WTC11 (cell line): ENCODE data around the gene MRPS15. TPM values are rescaled to one million over a fixed set of nuclear protein-coding genes. Genes with fewer than 3 reads are reported as not detected.

ENCODE experiments used
- ATAC-seq: fragments of 200-7000 bp; cut with Tn5 transposase; 2 replicates; pipeline ENCODE4 v1.10.0; 2021; ENCODE audit warnings: mild to moderate bottlenecking, moderate library complexity
- CTCF ChIA-PET: fragments of 300-600 bp; sonication (Branson Sonifier 250); formaldehyde crosslinking; loops from one replicate; lab custom pipeline; 2021; ENCODE audit warnings: antibody characterized with exemption; lab: Charles Lee
- POLR2A ChIA-PET: fragments of 350-600 bp; sonication (Branson Sonifier 250); formaldehyde crosslinking; loops from one replicate; lab custom pipeline; 2021; ENCODE audit warnings: antibody characterized with exemption; lab: Charles Lee
- DNase-seq: peaks from one replicate; pipeline ENCODE4 v3.0.0; 2021; ENCODE audit warnings: low spot score
- H3K27ac Mint-ChIP-seq: 2 replicates; pipeline ENCODE4 v1.8.0; 2021; ENCODE audit warnings: mixed read lengths
- H3K27me3 Mint-ChIP-seq: 2 replicates; pipeline ENCODE4 v1.8.0; 2021; ENCODE audit warnings: low read depth, mild to moderate bottlenecking, moderate library complexity, mixed read lengths
- H3K36me3 Mint-ChIP-seq: 2 replicates; pipeline ENCODE4 v1.8.0; 2021; ENCODE audit warnings: mixed read lengths
- H3K4me1 Mint-ChIP-seq: 2 replicates; pipeline ENCODE4 v1.8.0; 2022; ENCODE audit warnings: mixed read lengths
- H3K4me3 Mint-ChIP-seq: 2 replicates; pipeline ENCODE4 v1.8.0; 2021; ENCODE audit warnings: mild to moderate bottlenecking, moderate library complexity, mixed read lengths
- H3K9me3 Mint-ChIP-seq: 2 replicates; pipeline ENCODE4 v1.8.0; 2021; ENCODE audit warnings: mixed read lengths
- CBFB ChIP-seq: sonication (generic); formaldehyde crosslinking; IDR thresholded peaks from 2 replicates; pipeline ENCODE4 v1.8.1; 2022; ENCODE audit warnings: mild to moderate bottlenecking, low read depth, missing genetic modification reagents
- NFYB ChIP-seq: sonication (generic); formaldehyde crosslinking; conservative IDR thresholded peaks from 2 replicates; pipeline ENCODE4 v1.8.0; 2022; ENCODE audit warnings: low read depth, missing genetic modification reagents
- RORB ChIP-seq: fragments of 250-450 bp; sonication (Bioruptor Pico); IDR thresholded peaks from 2 replicates; pipeline ENCODE4 v1.9.0; 2021; ENCODE audit warnings: mild to moderate bottlenecking
- TEAD4 ChIP-seq: sonication (generic); formaldehyde crosslinking; IDR thresholded peaks from 2 replicates; pipeline ENCODE4 v1.8.0; 2022; ENCODE audit warnings: mild to moderate bottlenecking, missing genetic modification reagents
- ZNF121 ChIP-seq: sonication (generic); formaldehyde crosslinking; IDR thresholded peaks from 2 replicates; pipeline ENCODE4 v1.8.0; 2023; ENCODE audit warnings: missing genetic modification reagents
- ZNF232 ChIP-seq: sonication (generic); formaldehyde crosslinking; IDR thresholded peaks from 2 replicates; pipeline ENCODE4 v1.8.0; 2022; ENCODE audit warnings: mild to moderate bottlenecking, missing genetic modification reagents
- ZNF263 ChIP-seq: sonication (generic); formaldehyde crosslinking; IDR thresholded peaks from 2 replicates; pipeline ENCODE4 v1.8.1; 2022; ENCODE audit warnings: low read depth, mild to moderate bottlenecking, moderate library complexity, missing genetic modification reagents
- ZNF416 ChIP-seq: fragments of 250-450 bp; sonication (Bioruptor Pico); IDR thresholded peaks from 2 replicates; pipeline ENCODE4 v1.9.0; 2021; ENCODE audit warnings: mild to moderate bottlenecking, inconsistent platforms
- total RNA-seq: library from RNA; stranded (reverse); gene quantifications from 3 replicates; pipeline ENCODE4 v1.2.3, GENCODE V29; 2021
- TF ChIP-seq, protein P1 (sequence below): sonication (generic); formaldehyde crosslinking; conservative IDR thresholded peaks from 2 replicates; pipeline ENCODE4 v1.8.1; 2022; ENCODE audit warnings: mild to moderate bottlenecking, missing genetic modification reagents
- TF ChIP-seq, protein P2 (sequence below): sonication (generic); formaldehyde crosslinking; IDR thresholded peaks from 2 replicates; pipeline ENCODE4 v1.8.0; 2022; ENCODE audit warnings: mild to moderate bottlenecking, missing genetic modification reagents
- TF ChIP-seq, protein P3 (sequence below): fragments of 200-600 bp; IDR thresholded peaks from 2 replicates; pipeline ENCODE4 v1.8.0; 2022; ENCODE audit warnings: antibody characterized with exemption
- TF ChIP-seq, protein P4 (sequence below): sonication (generic); formaldehyde crosslinking; IDR thresholded peaks from 2 replicates; pipeline ENCODE4 v1.8.0; 2023; ENCODE audit warnings: mild to moderate bottlenecking, missing genetic modification reagents
- TF ChIP-seq, protein P5 (sequence below): sonication (generic); formaldehyde crosslinking; IDR thresholded peaks from 2 replicates; pipeline ENCODE4 v1.8.0; 2023; ENCODE audit warnings: missing genetic modification reagents
- TF ChIP-seq, protein P6 (sequence below): sonication (generic); formaldehyde crosslinking; IDR thresholded peaks from 2 replicates; pipeline ENCODE4 v1.8.1; 2022; ENCODE audit warnings: missing genetic modification reagents, borderline replicate concordance
- TF ChIP-seq, protein P7 (sequence below): sonication (generic); formaldehyde crosslinking; IDR thresholded peaks from 2 replicates; pipeline ENCODE4 v1.8.0; 2022; ENCODE audit warnings: missing genetic modification reagents
- TF ChIP-seq, protein P8 (sequence below): sonication (generic); formaldehyde crosslinking; IDR thresholded peaks from 2 replicates; pipeline ENCODE4 v1.8.1; 2023; ENCODE audit warnings: mild to moderate bottlenecking, missing genetic modification reagents, moderate library complexity
- TF ChIP-seq, protein P9 (sequence below): fragments of 250-450 bp; sonication (Bioruptor Pico); conservative IDR thresholded peaks from 2 replicates; pipeline ENCODE4 v1.9.0; 2021; ENCODE audit warnings: mild to moderate bottlenecking

The MRPS15 gene
- total RNA-seq, 1 experiment from 2014 or later: 113 TPM

DNA sequence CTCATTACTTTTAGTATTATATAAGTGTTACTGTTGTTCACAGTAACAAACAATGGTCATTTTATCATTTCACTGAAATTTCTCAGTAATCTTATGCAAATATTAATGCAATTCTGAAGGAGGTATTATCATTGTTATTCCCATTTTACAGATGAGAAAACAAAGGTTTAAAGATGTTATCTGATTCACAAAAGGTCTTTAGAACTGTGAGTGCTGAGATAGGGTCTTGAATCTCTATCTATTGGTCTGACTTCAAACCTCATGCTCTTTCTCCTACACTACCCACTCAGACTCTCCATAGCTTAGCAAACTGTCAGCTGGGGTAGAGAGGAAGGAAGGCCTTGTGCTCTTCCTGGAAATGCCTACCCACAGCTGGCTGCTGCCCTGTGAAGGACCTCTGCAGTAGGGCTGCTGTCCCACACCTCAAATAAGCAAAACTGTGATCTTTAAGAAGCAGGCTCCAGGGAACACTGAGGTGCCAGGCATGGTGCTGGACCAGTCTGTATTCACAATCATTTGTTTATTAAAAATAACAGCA lies 7.7 kb downstream of the MRPS15 start:
- peaks cover 49% of the 10 kb centered on the region for H3K36me3 Mint-ChIP-seq
- DNase-seq (no peak), ATAC-seq (no peak)
- ChIA-PET POLR2A (no interaction called here), CTCF (no interaction called here)
- H3K27me3 Mint-ChIP-seq: peaks cover under 1% of the 10 kb centered on the region; the same call in 1 of the 2 replicates
- TF ChIP-seq ZNF121 (CRISPR knock-in tag) (no peak), CBFB (CRISPR knock-in tag) (no peak), ZNF232 (CRISPR knock-in tag) (no peak)
- TF ChIP-seq, protein P1, sequence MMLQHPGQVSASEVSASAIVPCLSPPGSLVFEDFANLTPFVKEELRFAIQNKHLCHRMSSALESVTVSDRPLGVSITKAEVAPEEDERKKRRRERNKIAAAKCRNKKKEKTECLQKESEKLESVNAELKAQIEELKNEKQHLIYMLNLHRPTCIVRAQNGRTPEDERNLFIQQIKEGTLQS (CRISPR knock-in tag): no peak
- TF ChIP-seq, protein P2, sequence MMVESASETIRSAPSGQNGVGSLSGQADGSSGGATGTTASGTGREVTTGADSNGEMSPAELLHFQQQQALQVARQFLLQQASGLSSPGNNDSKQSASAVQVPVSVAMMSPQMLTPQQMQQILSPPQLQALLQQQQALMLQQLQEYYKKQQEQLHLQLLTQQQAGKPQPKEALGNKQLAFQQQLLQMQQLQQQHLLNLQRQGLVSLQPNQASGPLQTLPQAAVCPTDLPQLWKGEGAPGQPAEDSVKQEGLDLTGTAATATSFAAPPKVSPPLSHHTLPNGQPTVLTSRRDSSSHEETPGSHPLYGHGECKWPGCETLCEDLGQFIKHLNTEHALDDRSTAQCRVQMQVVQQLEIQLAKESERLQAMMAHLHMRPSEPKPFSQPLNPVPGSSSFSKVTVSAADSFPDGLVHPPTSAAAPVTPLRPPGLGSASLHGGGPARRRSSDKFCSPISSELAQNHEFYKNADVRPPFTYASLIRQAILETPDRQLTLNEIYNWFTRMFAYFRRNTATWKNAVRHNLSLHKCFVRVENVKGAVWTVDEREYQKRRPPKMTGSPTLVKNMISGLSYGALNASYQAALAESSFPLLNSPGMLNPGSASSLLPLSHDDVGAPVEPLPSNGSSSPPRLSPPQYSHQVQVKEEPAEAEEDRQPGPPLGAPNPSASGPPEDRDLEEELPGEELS: no peak
- TF ChIP-seq, protein P3, sequence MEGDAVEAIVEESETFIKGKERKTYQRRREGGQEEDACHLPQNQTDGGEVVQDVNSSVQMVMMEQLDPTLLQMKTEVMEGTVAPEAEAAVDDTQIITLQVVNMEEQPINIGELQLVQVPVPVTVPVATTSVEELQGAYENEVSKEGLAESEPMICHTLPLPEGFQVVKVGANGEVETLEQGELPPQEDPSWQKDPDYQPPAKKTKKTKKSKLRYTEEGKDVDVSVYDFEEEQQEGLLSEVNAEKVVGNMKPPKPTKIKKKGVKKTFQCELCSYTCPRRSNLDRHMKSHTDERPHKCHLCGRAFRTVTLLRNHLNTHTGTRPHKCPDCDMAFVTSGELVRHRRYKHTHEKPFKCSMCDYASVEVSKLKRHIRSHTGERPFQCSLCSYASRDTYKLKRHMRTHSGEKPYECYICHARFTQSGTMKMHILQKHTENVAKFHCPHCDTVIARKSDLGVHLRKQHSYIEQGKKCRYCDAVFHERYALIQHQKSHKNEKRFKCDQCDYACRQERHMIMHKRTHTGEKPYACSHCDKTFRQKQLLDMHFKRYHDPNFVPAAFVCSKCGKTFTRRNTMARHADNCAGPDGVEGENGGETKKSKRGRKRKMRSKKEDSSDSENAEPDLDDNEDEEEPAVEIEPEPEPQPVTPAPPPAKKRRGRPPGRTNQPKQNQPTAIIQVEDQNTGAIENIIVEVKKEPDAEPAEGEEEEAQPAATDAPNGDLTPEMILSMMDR: no peak
- TF ChIP-seq, all 79 proteins: peak for 0
- Mint-ChIP-seq H3K27ac (no peak overlapping the region), H3K9me3 (no peaks in the 10 kb centered on the region), H3K4me3 (no peak overlapping the region), H3K4me1 (0 out of 2 replicates have a peak, but pooled peaks cover 3% of the 10 kb centered on the region)

DNA sequence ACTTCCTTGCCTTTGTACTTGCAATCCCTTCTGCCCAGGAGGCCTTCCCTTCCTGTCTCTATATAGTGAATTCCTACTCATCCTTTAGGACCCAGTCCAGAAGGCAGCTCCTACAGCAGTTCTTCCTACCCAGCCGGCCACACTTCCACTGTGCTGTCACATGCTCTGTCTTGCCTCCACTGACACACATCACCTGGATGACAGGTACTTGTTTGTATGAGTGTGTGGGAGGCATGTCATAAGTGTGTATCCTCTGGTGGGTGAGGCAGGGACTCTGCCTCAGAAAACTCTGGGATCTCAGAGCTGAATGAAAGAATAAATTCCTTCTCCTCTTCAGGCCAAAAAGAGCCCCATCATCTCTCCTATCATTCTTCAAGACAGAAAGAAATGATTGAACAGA lies 8.8 kb downstream of the MRPS15 start:
- Mint-ChIP-seq H3K4me3 (no peak overlapping the region), H3K27me3 (peaks cover 4% of the 10 kb centered on the region), H3K27ac (no peak overlapping the region), H3K9me3 (no peaks in the 10 kb centered on the region), H3K36me3 (peaks cover 38% of the 10 kb centered on the region), H3K4me1 (0 out of 2 replicates have a peak, but pooled peaks cover 4% of the 10 kb centered on the region)
- ChIA-PET CTCF (no interaction called here), POLR2A (no interaction called here)
- DNase-seq (no peak), ATAC-seq (no peak)
- TF ChIP-seq, protein P4, sequence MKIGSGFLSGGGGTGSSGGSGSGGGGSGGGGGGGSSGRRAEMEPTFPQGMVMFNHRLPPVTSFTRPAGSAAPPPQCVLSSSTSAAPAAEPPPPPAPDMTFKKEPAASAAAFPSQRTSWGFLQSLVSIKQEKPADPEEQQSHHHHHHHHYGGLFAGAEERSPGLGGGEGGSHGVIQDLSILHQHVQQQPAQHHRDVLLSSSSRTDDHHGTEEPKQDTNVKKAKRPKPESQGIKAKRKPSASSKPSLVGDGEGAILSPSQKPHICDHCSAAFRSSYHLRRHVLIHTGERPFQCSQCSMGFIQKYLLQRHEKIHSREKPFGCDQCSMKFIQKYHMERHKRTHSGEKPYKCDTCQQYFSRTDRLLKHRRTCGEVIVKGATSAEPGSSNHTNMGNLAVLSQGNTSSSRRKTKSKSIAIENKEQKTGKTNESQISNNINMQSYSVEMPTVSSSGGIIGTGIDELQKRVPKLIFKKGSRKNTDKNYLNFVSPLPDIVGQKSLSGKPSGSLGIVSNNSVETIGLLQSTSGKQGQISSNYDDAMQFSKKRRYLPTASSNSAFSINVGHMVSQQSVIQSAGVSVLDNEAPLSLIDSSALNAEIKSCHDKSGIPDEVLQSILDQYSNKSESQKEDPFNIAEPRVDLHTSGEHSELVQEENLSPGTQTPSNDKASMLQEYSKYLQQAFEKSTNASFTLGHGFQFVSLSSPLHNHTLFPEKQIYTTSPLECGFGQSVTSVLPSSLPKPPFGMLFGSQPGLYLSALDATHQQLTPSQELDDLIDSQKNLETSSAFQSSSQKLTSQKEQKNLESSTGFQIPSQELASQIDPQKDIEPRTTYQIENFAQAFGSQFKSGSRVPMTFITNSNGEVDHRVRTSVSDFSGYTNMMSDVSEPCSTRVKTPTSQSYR (CRISPR knock-in tag): no peak
- TF ChIP-seq CBFB (CRISPR knock-in tag) (no peak), NFYB (CRISPR knock-in tag) (no peak), ZNF263 (no peak), ZNF416 (CRISPR knock-in tag) (no peak), RORB (CRISPR knock-in tag) (no peak), TEAD4 (CRISPR knock-in tag) (no peak)
- TF ChIP-seq, protein P5, sequence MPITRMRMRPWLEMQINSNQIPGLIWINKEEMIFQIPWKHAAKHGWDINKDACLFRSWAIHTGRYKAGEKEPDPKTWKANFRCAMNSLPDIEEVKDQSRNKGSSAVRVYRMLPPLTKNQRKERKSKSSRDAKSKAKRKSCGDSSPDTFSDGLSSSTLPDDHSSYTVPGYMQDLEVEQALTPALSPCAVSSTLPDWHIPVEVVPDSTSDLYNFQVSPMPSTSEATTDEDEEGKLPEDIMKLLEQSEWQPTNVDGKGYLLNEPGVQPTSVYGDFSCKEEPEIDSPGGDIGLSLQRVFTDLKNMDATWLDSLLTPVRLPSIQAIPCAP (CRISPR knock-in tag): no peak
- TF ChIP-seq, protein P6, sequence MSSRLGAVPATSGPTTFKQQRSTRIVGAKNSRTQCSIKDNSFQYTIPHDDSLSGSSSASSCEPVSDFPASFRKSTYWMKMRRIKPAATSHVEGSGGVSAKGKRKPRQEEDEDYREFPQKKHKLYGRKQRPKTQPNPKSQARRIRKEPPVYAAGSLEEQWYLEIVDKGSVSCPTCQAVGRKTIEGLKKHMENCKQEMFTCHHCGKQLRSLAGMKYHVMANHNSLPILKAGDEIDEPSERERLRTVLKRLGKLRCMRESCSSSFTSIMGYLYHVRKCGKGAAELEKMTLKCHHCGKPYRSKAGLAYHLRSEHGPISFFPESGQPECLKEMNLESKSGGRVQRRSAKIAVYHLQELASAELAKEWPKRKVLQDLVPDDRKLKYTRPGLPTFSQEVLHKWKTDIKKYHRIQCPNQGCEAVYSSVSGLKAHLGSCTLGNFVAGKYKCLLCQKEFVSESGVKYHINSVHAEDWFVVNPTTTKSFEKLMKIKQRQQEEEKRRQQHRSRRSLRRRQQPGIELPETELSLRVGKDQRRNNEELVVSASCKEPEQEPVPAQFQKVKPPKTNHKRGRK (CRISPR knock-in tag): no peak
- TF ChIP-seq, protein P7, sequence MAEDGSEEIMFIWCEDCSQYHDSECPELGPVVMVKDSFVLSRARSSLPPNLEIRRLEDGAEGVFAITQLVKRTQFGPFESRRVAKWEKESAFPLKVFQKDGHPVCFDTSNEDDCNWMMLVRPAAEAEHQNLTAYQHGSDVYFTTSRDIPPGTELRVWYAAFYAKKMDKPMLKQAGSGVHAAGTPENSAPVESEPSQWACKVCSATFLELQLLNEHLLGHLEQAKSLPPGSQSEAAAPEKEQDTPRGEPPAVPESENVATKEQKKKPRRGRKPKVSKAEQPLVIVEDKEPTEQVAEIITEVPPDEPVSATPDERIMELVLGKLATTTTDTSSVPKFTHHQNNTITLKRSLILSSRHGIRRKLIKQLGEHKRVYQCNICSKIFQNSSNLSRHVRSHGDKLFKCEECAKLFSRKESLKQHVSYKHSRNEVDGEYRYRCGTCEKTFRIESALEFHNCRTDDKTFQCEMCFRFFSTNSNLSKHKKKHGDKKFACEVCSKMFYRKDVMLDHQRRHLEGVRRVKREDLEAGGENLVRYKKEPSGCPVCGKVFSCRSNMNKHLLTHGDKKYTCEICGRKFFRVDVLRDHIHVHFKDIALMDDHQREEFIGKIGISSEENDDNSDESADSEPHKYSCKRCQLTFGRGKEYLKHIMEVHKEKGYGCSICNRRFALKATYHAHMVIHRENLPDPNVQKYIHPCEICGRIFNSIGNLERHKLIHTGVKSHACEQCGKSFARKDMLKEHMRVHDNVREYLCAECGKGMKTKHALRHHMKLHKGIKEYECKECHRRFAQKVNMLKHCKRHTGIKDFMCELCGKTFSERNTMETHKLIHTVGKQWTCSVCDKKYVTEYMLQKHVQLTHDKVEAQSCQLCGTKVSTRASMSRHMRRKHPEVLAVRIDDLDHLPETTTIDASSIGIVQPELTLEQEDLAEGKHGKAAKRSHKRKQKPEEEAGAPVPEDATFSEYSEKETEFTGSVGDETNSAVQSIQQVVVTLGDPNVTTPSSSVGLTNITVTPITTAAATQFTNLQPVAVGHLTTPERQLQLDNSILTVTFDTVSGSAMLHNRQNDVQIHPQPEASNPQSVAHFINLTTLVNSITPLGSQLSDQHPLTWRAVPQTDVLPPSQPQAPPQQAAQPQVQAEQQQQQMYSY (CRISPR knock-in tag): no peak
- TF ChIP-seq, protein P8, sequence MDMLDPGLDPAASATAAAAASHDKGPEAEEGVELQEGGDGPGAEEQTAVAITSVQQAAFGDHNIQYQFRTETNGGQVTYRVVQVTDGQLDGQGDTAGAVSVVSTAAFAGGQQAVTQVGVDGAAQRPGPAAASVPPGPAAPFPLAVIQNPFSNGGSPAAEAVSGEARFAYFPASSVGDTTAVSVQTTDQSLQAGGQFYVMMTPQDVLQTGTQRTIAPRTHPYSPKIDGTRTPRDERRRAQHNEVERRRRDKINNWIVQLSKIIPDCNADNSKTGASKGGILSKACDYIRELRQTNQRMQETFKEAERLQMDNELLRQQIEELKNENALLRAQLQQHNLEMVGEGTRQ (CRISPR knock-in tag): no peak
- TF ChIP-seq, protein P9, sequence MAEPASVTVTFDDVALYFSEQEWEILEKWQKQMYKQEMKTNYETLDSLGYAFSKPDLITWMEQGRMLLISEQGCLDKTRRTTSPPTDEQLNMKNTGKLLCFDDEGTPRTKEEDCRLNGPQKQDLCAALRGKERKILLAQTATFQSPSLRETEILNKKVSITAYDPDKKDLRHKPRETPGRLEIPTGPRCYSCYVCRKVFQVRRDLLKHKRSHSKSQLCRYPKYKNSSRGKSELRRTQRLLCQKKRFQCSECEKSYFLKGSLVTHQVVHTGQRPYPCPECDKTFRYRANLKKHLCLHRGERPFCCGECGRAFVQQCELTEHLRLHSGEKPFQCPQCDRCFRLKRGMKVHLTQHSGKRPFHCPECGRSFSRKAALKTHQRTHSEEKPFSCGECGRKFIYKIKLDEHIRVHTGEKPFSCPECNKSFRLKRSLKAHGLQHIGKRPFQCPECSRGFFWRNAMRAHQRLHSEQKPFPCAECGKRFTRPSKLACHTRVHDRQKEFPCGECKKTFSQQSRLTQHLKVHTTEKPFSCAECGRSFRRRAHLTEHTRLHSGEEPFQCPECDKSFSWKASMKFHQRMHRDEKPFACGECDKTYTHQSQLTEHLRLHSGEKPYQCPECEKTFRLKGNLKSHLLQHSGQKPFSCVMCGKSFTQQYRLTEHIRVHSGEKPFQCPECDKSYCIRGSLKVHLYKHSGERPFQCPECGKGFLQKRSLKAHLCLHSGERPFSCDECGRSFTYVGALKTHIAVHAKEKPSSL (CRISPR knock-in tag): no peak
